RWPE2 (cell line): ENCODE measurements around the gene SNED1.
A peak's percentile ranks its signal among the peaks of the same experiment; 100 is the strongest.

Experiments
- ATAC-seq: fragments of 200-7000 bp; cut with Tn5 transposase; 3 replicates; pipeline ENCODE4 v1.9.1; 2021; ENCODE audit warnings: low read depth
- DNase-seq: peaks from one replicate; pipeline ENCODE4 v3.0.0-alpha.2; 2020; ENCODE audit warnings: low spot score
- H3K27ac ChIP-seq: fragments of 450-650 bp; 2 replicates; pipeline ENCODE4 v1.5.1; 2017; ENCODE audit warnings: mild to moderate bottlenecking; ENCODE audit not compliant: poor library complexity, severe bottlenecking
- H3K27me3 ChIP-seq: fragments of 250-450 bp; sonication (Bioruptor Pico); 2 replicates; pipeline ENCODE4 v1.5.1; 2021; ENCODE audit warnings: mild to moderate bottlenecking, moderate library complexity; ENCODE audit not compliant: insufficient read depth, poor library complexity, severe bottlenecking
- H3K36me3 ChIP-seq: fragments of 250-450 bp; sonication (Bioruptor Pico); 2 replicates; pipeline ENCODE4 v1.5.1; 2020; ENCODE audit warnings: low read depth, mild to moderate bottlenecking, moderate library complexity
- H3K4me1 ChIP-seq: fragments of 250-450 bp; sonication (Bioruptor Pico); 2 replicates; pipeline ENCODE4 v1.5.1; 2021; ENCODE audit warnings: mild to moderate bottlenecking, moderate library complexity; ENCODE audit not compliant: insufficient read depth, poor library complexity, severe bottlenecking
- H3K4me3 ChIP-seq: fragments of 250-450 bp; sonication (Bioruptor Pico); 2 replicates; pipeline ENCODE4 v1.5.1; 2021; ENCODE audit warnings: mild to moderate bottlenecking, moderate library complexity; ENCODE audit not compliant: severe bottlenecking
- H3K9me3 ChIP-seq: fragments of 250-450 bp; sonication (Bioruptor Pico); 2 replicates; pipeline ENCODE4 v1.5.1; 2021; ENCODE audit warnings: mild to moderate bottlenecking, moderate library complexity; ENCODE audit not compliant: severe bottlenecking
- CTCF ChIP-seq: fragments of 450-650 bp; IDR thresholded peaks from one replicate; pipeline ENCODE4 v1.5.1; 2017; ENCODE audit warnings: mild to moderate bottlenecking, moderate library complexity; ENCODE audit not compliant: poor library complexity, severe bottlenecking

The SNED1 gene

GRCh38 chr2:240981280-240981679 is 17.1 kb upstream of the SNED1 start:
- DNase-seq (no peak), ATAC-seq (no peak)
- no peak for TF ChIP-seq CTCF
- H3K36me3 ChIP-seq = no peaks in the 10 kb centered on the region
- no peaks in the 10 kb centered on the region for H3K9me3 ChIP-seq
- no peaks in the 10 kb centered on the region for H3K4me1 ChIP-seq
- no peak overlapping the region for H3K27ac ChIP-seq
- H3K27me3 ChIP-seq = peaks cover 6% of the 10 kb centered on the region
- H3K4me3 ChIP-seq = no peak overlapping the region

- TF ChIP-seq CTCF = no peak
- no peaks in the 10 kb centered on the region for H3K36me3 ChIP-seq
- no peak overlapping the region for H3K4me3 ChIP-seq
- DNase-seq = peak; percentile 50
- no peak overlapping the region for H3K27ac ChIP-seq
- ATAC-seq = no peak
- H3K9me3 ChIP-seq = no peaks in the 10 kb centered on the region
- no peaks in the 10 kb centered on the region for H3K4me1 ChIP-seq
- H3K27me3 ChIP-seq = peaks cover 6% of the 10 kb centered on the region
These were observed 16.3 kb upstream of the SNED1 start for GRCh38 chr2:240981871-240982800.

- peak; percentile 44 for DNase-seq
- H3K4me3 ChIP-seq = no peak overlapping the region
- peaks cover 6% of the 10 kb centered on the region for H3K27me3 ChIP-seq
- no peak for TF ChIP-seq CTCF
- no peak for ATAC-seq
- H3K9me3 ChIP-seq = no peaks in the 10 kb centered on the region
- no peak overlapping the region for H3K27ac ChIP-seq
- H3K36me3 ChIP-seq = no peaks in the 10 kb centered on the region
- no peaks in the 10 kb centered on the region for H3K4me1 ChIP-seq
These were observed 15.6 kb upstream of the SNED1 start for GRCh38 chr2:240982821-240983281.

- Histone ChIP-seq H3K9me3 (no peaks in the 10 kb centered on the region), H3K27ac (no peak overlapping the region), H3K27me3 (peaks cover 6% of the 10 kb centered on the region), H3K4me3 (no peak overlapping the region), H3K4me1 (no peaks in the 10 kb centered on the region), H3K36me3 (no peaks in the 10 kb centered on the region)
- peak; percentile 43 for TF ChIP-seq CTCF
- ATAC-seq = peak; percentile 78
- peak; percentile 44 for DNase-seq
These were observed 14.9 kb upstream of the SNED1 start for GRCh38 chr2:240983361-240983995.
